H1 (cell line): ENCODE measurements around the gene COTL1.

Experiments
- CEBPB ChIP-seq: IDR thresholded peaks from 2 replicates; pipeline ENCODE4 v1.6.1; 2012; ENCODE audit warnings: low read depth, low read length
- CTCF ChIP-seq, 3 experiments: IDR thresholded peaks; 1 replicate in 2 of 3; 2 replicates in 1 of 3; pipeline versions ENCODE4 v1.5.1 to v1.6.1; 2011; ENCODE audit warnings: low read length in 3 of 3, mild to moderate bottlenecking in 3 of 3, inconsistent platforms in 2 of 3, low read depth in 1 of 3, moderate library complexity in 1 of 3; ENCODE audit not compliant: insufficient read depth in 1 of 3; ENCODE audit errors: control extremely low read depth in 1 of 3
- EZH2 ChIP-seq: fragments of 200-600 bp; sonication (generic); IDR thresholded peaks from 2 replicates; pipeline ENCODE4 v1.7.1; 2012; ENCODE audit warnings: low read depth, mild to moderate bottlenecking, moderate library complexity, low read length, inconsistent platforms; ENCODE audit not compliant: severe bottlenecking
- HDAC2 ChIP-seq, 2 experiments: fragments of 300-600 bp in 1 of 2; sonication (generic) in 1 of 2; IDR thresholded peaks; 2 replicates each; pipeline ENCODE4 v1.6.1; 2011 to 2012; ENCODE audit warnings: low read depth in 2 of 2, low read length in 2 of 2, mild to moderate bottlenecking in 2 of 2, moderate library complexity in 2 of 2, borderline replicate concordance in 1 of 2, inconsistent platforms in 1 of 2
- MAX ChIP-seq: IDR thresholded peaks from 2 replicates; pipeline ENCODE4 v1.6.1; 2012; ENCODE audit warnings: inconsistent platforms
- PHF8 ChIP-seq: fragments of 200-600 bp; sonication (generic); conservative IDR thresholded peaks from 2 replicates; pipeline ENCODE4 v1.7.1; 2012; ENCODE audit warnings: low read depth, mild to moderate bottlenecking, inconsistent platforms, low read length, moderate library complexity
- POLR2A ChIP-seq, 2 experiments: IDR thresholded peaks; 1 replicate in 1 of 2; 2 replicates in 1 of 2; pipeline ENCODE4 v1.6.1; 2011; ENCODE audit warnings: low read depth in 2 of 2, low read length in 2 of 2, mild to moderate bottlenecking in 2 of 2; ENCODE audit errors: control extremely low read depth in 1 of 2
- SIN3A ChIP-seq, 2 experiments: IDR thresholded peaks in 1 of 2; conservative IDR thresholded peaks in 1 of 2; 2 replicates each; pipeline ENCODE4 v1.6.1; 2011 to 2012; ENCODE audit warnings: low read length in 2 of 2, improper control_type of control experiment in 1 of 2, low read depth in 1 of 2, mild to moderate bottlenecking in 1 of 2
- SP1 ChIP-seq: IDR thresholded peaks from 2 replicates; pipeline ENCODE4 v1.6.1; 2011; ENCODE audit warnings: low read depth, low read length
- TAF7 ChIP-seq: optimal IDR thresholded peaks from 2 replicates; pipeline ENCODE3; 2011; ENCODE audit warnings: low read depth, mild to moderate bottlenecking, inconsistent platforms, low read length, moderate library complexity, borderline replicate concordance

DNA sequence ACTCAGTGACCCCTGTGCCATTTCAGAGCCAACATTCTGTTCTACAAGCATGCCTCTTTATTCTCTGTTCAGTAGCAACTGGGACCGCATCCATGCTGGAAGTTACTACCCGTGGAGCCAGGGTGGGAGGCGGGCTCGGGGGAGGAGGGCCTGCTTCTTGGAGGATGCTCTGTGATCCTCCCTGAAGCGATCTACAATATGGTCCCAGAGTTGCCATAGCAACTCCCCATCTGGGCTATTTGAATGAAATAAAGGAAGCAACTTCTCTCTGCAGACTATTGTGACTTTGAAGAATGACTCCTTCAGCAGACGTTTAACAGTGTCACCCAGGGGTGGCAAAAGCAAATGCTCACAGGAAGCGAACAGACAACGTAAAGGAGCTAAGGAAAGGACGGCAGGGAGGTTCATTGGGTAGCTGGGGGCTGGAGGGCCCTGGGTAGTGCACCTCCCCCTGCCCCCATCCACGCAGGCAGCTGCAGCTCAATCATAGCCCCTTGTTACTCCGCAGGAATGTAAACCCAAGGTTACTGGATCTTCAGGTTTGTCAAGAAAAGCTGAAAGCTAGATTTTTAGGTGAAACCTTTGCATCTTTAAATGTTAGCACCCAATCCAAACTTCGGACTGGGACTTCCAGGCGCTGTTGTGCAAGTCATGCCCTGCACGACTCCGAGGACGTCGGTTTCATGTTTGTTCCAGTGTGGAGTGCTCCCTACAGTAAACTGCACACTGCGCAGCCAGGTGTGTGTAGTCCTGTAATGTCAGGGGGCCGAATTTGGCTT lies 62.3 kb downstream of the COTL1 start:
- TF ChIP-seq TAF7 (no peak), EZH2 (no peak), MAX (no peak), SP1 (no peak; the same call in 1 of the 2 replicates), POLR2A (IDR thresholded peaks at IDR 0.05; ENCODE audit: control extremely low read depth in 1 of 2, low read depth in 2 of 2, low read length in 2 of 2) (no peak), HDAC2 (IDR thresholded peaks at IDR 0.05; ENCODE audit: borderline replicate concordance in 1 of 2, low read depth in 2 of 2, low read length in 2 of 2) (no peak), CEBPB (no peak), SIN3A (conservative IDR thresholded peaks at IDR 0.05 in 1 of 2, IDR thresholded peaks at IDR 0.05 in 1 of 2; ENCODE audit: low read depth in 1 of 2, low read length in 2 of 2) (no peak), PHF8 (no peak), CTCF (IDR thresholded peaks at IDR 0.05; ENCODE audit: control extremely low read depth in 1 of 3, insufficient read depth in 1 of 3, low read depth in 1 of 3, low read length in 3 of 3) (no peak)
